Common myeloid progenitor, CD34-positive (primary cell): Measurements from ENCODE around the gene UNC13C.

Experiments used
- CTCF ChIA-PET: fragments of 350-600 bp; sonication (Branson Sonifier 250); formaldehyde crosslinking; loops from one replicate; lab custom pipeline; 2021; ENCODE audit warnings: antibody characterized with exemption; lab: Charles Lee
- POLR2A ChIA-PET: fragments of 350-600 bp; sonication (Branson Sonifier 250); formaldehyde crosslinking; loops from one replicate; lab custom pipeline; 2021; ENCODE audit warnings: antibody characterized with exemption; lab: Charles Lee
- DNase-seq, 3 donors: peaks; one replicate each; pipeline versions ENCODE4 v3.0.0 to v3.0.0-alpha.2; 2013
- H3K27ac ChIP-seq, 2 experiments: 1 replicate in 1 of 2; 2 replicates in 1 of 2; pipeline ENCODE4 v1.7.0; 2013; ENCODE audit warnings: inconsistent platforms in 2 of 2, low read length in 2 of 2, mild to moderate bottlenecking in 2 of 2, low read depth in 1 of 2, moderate library complexity in 1 of 2; ENCODE audit not compliant: severe bottlenecking in 2 of 2, insufficient read depth in 1 of 2, poor library complexity in 1 of 2
- H3K27me3 ChIP-seq, 5 experiments: replicated peaks in 2 of 5; 1 replicate in 3 of 5; 2 replicates in 2 of 5; pipeline versions ENCODE4 v1.6.1 to v1.7.0; 2013; ENCODE audit warnings: low read length in 4 of 5, mild to moderate bottlenecking in 2 of 5, moderate library complexity in 2 of 5, inconsistent platforms in 1 of 5; ENCODE audit not compliant: insufficient read depth in 5 of 5, control insufficient read depth in 4 of 5
- H3K36me3 ChIP-seq, 4 experiments: 1 replicate in 2 of 4; 2 replicates in 2 of 4; pipeline versions ENCODE4 v1.6.1 to v1.7.0; 2013; ENCODE audit warnings: low read length in 3 of 4, control low read depth in 1 of 4, mild to moderate bottlenecking in 1 of 4; ENCODE audit not compliant: control insufficient read depth in 4 of 4, insufficient read depth in 4 of 4
- H3K4me1 ChIP-seq, 4 experiments: 1 replicate in 3 of 4; 2 replicates in 1 of 4; pipeline versions ENCODE4 v1.6.1 to v1.7.1; 2013; ENCODE audit warnings: low read length in 3 of 4, mild to moderate bottlenecking in 3 of 4, control low read depth in 1 of 4, inconsistent platforms in 1 of 4, moderate library complexity in 1 of 4; ENCODE audit not compliant: control insufficient read depth in 4 of 4, insufficient read depth in 4 of 4; ENCODE audit errors: control extremely low read depth in 1 of 4
- H3K4me3 ChIP-seq, 7 experiments: 1 replicate in 4 of 7; 2 replicates in 3 of 7; pipeline versions ENCODE4 v1.5.1 to v1.7.0; 2013; ENCODE audit warnings: mild to moderate bottlenecking in 7 of 7, low read length in 6 of 7, moderate library complexity in 6 of 7, inconsistent platforms in 2 of 7, low read depth in 2 of 7, control low read depth in 1 of 7; ENCODE audit not compliant: insufficient read depth in 4 of 7, control insufficient read depth in 1 of 7; ENCODE audit errors: extremely low read depth in 1 of 7
- H3K9me3 ChIP-seq, 5 experiments: 1 replicate in 4 of 5; 2 replicates in 1 of 5; pipeline versions ENCODE4 v1.6.1 to v1.7.1; 2013; ENCODE audit warnings: low read length in 4 of 5, mild to moderate bottlenecking in 2 of 5, inconsistent platforms in 1 of 5, low read depth in 1 of 5, moderate library complexity in 1 of 5; ENCODE audit not compliant: control insufficient read depth in 4 of 5, insufficient read depth in 2 of 5; ENCODE audit errors: control extremely low read depth in 1 of 5
- WGBS: methylation state at CpG from one replicate; pipeline ENCODE4 v1.1.5; 2013; ENCODE audit not compliant: insufficient coverage; 5-methylcytosine and 5-hydroxymethylcytosine counted together

UNC13C gene

GRCh38 chr15:54620916-54621315 is 642.7 kb downstream of the UNC13C start:
- no peak overlapping the region for H3K4me3 ChIP-seq
- ChIA-PET CTCF (no interaction called here), POLR2A (no interaction called here)
- no peak overlapping the region for H3K27ac ChIP-seq
- DNase-seq: no peak
- no peaks in the 10 kb centered on the region for H3K9me3 ChIP-seq
- H3K4me1 ChIP-seq: peaks cover 0 to 6% (median 1%) of the 10 kb centered on the region in 4 experiments
- WGBS: no CpG with 5 or more reads among the region's 3 CpGs
- H3K27me3 ChIP-seq: no peaks in the 10 kb centered on the region
- H3K36me3 ChIP-seq: no peaks in the 10 kb centered on the region

GRCh38 chr15:54636147-54636546 is 657.9 kb downstream of the UNC13C start:
- Histone ChIP-seq H3K27me3 (no peaks in the 10 kb centered on the region), H3K9me3 (peaks cover 4 to 24% (median 5%) of the 10 kb centered on the region in 5 experiments), H3K27ac (no peak overlapping the region), H3K4me3 (no peak overlapping the region), H3K4me1 (no peaks in the 10 kb centered on the region), H3K36me3 (no peaks in the 10 kb centered on the region)
- POLR2A ChIA-PET: no interaction called here
- CTCF ChIA-PET: no interaction called here
- DNase-seq: no peak
- 98% methylated on average over 4 of the region's 4 CpGs for WGBS

GRCh38 chr15:54638666-54639065 is 660.4 kb downstream of the UNC13C start:
- Histone ChIP-seq H3K4me1 (no peaks in the 10 kb centered on the region), H3K4me3 (no peak overlapping the region), H3K27me3 (no peaks in the 10 kb centered on the region), H3K9me3 (peaks cover 4 to 27% (median 7%) of the 10 kb centered on the region in 5 experiments), H3K27ac (no peak overlapping the region), H3K36me3 (no peaks in the 10 kb centered on the region)
- ChIA-PET CTCF (no interaction called here), POLR2A (no interaction called here)
- no peak for DNase-seq

GRCh38 chr15:54640873-54641272 is 662.6 kb downstream of the UNC13C start:
- ChIA-PET CTCF (no interaction called here), POLR2A (no interaction called here)
- Histone ChIP-seq H3K4me1 (no peaks in the 10 kb centered on the region), H3K27ac (no peak overlapping the region), H3K27me3 (no peaks in the 10 kb centered on the region), H3K4me3 (no peak overlapping the region), H3K36me3 (no peaks in the 10 kb centered on the region), H3K9me3 (peaks cover 4 to 30% (median 7%) of the 10 kb centered on the region in 5 experiments)
- 100% methylated on average over 2 of the region's 2 CpGs for WGBS
- DNase-seq: no peak

- Histone ChIP-seq H3K4me1 (no peaks in the 10 kb centered on the region), H3K9me3 (peaks cover 2 to 22% (median 12%) of the 10 kb centered on the region in 5 experiments), H3K36me3 (no peaks in the 10 kb centered on the region), H3K27me3 (no peaks in the 10 kb centered on the region), H3K4me3 (no peak overlapping the region), H3K27ac (no peak overlapping the region)
- WGBS: 100% methylated on average over 1 of the region's 2 CpGs
- CTCF ChIA-PET: no interaction called here
- no peak for DNase-seq
- POLR2A ChIA-PET: no interaction called here
Observed at GRCh38 chr15:54644796-54645195, 666.6 kb downstream of the UNC13C start.

- no peak overlapping the region for H3K27ac ChIP-seq
- H3K27me3 ChIP-seq: no peaks in the 10 kb centered on the region
- POLR2A ChIA-PET: no interaction called here
- peaks cover 0 to 2% (median 0%) of the 10 kb centered on the region in 5 experiments for H3K9me3 ChIP-seq
- H3K4me1 ChIP-seq: no peaks in the 10 kb centered on the region
- no CpG with 5 or more reads among the region's 2 CpGs for WGBS
- CTCF ChIA-PET: no interaction called here
- H3K4me3 ChIP-seq: no peak overlapping the region
- no peak for DNase-seq
- H3K36me3 ChIP-seq: no peaks in the 10 kb centered on the region
Observed at GRCh38 chr15:54659646-54660045, 681.4 kb downstream of the UNC13C start.

- WGBS: 100% methylated on average over 4 of the region's 5 CpGs
- no peak overlapping the region for H3K27ac ChIP-seq
- DNase-seq: no peak
Observed at GRCh38 chr15:54660356-54660755, 682.1 kb downstream of the UNC13C start.

More at GRCh38 chr15:54660356-54660755, 682.1 kb downstream of the UNC13C start:
- no peaks in the 10 kb centered on the region for H3K4me1 ChIP-seq
- no peak overlapping the region for H3K4me3 ChIP-seq
- ChIA-PET POLR2A (no interaction called here), CTCF (no interaction called here)
- no peaks in the 10 kb centered on the region for H3K27me3 ChIP-seq
- no peaks in the 10 kb centered on the region for H3K36me3 ChIP-seq
- peaks cover 0 to 1% (median 0%) of the 10 kb centered on the region in 5 experiments for H3K9me3 ChIP-seq
